Measurements from ENCODE around the gene CTSE. TPM values are rescaled to one million over a fixed set of nuclear protein-coding genes. Genes with fewer than 3 reads are reported as not detected.

Gene CTSE
- total RNA-seq, 1 donor from 2014 or later: 0.52 TPM

DNA sequence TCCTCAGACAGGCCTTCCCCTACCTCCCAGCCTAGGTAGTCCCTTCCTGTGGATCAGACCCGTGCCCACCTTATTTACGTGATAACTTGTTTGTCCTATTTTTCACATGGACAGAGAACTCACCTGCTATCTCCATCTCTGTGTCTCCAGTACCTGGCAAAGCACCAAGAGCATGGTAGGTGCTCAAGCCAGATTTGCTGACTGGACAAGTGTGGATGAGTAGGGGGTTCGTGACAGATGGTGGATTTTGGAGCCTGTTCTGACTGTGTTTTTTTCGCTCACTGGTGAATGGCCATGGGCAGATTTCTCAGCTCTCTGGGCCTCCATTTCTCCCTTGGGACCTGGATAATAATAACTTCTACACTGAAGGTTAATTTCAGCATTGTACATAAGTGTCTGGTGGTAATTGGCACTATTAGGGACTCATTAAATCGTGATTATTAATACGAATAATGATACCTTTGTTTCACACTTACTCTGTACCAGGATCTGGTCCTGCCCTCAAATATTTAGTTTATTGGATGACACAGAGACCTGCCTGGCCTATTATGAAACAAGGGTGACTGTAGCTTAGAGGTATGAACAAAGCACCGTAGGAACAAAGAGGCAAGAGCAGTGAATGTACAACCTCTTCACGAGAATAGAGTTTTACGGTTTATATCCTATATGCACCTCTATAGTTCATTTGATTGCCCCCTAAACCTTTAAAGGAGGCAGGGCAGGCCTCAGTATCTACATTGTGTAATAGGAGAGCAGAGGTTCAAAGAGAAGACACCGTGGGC, 56.0 kb downstream of the CTSE start:
- no peaks in the 10 kb centered on the region for H3K9me3 ChIP-seq (ENCODE audit: control insufficient read depth in 3 of 3, low read length in 3 of 3)
- H3K4me3 ChIP-seq (ENCODE audit: low read length in 3 of 3): no peak overlapping the region
- no peak overlapping the region for H3K27ac ChIP-seq (ENCODE audit: low read depth, low read length)
- no peaks in the 10 kb centered on the region for H3K36me3 ChIP-seq (ENCODE audit: control insufficient read depth in 3 of 3, insufficient read depth in 3 of 3, low read length in 3 of 3)
- H3K4me1 ChIP-seq (ENCODE audit: control insufficient read depth in 3 of 3, insufficient read depth in 3 of 3, low read length in 3 of 3): peaks cover 11 to 33% (median 19%) of the 10 kb centered on the region in 3 donors
- no peak overlapping the region for H3K9ac ChIP-seq (ENCODE audit: low read depth in 1 of 3, low read length in 3 of 3)
- peaks cover 0 to under 1% (median 0%) of the 10 kb centered on the region in 3 donors for H3K27me3 ChIP-seq (ENCODE audit: control insufficient read depth in 3 of 3, insufficient read depth in 3 of 3, low read length in 3 of 3)

DNA sequence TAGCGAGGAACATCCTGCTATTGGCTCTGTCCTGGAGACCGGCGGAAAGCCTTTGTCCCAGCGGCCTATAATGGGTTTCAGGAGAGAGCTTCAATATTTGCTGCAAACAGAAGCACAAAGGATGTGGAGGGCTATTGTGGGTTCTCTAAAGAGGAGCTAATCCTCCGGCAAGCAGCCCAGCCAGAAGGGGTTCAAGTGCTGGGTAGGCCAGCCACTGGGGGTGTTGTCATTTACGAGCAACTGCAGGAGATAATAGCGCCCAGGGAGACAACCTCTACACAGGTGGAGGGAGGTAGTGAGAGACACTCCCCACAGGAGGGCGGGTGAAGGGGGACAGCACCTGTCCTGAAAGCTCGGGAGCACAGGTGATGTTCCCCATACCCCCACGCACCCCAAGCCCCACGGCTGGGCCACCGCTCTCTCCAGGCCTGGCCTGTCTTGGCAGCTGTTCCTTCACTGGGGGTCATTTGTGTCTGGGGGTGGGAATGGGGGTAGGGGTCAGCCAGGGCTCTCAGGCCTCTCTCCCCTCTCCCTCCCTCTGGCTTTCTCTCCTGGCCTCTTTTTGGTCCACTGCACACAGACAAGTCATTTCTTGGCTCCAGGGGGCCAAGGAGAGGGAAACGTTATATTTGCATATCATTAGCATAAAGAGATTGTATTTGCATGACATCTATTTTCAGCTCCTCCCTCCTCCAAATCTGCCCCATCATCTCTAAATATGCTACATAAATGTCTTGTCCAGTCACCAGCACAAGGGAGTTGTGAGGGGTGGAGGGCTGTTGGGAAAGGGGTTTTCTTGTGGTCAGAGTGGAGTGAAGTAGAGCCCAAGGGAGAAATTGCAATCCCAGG, 58.4 kb downstream of the CTSE start:
- H3K9ac ChIP-seq (ENCODE audit: low read depth in 1 of 3, low read length in 3 of 3): no peak overlapping the region
- H3K27me3 ChIP-seq (ENCODE audit: control insufficient read depth in 3 of 3, insufficient read depth in 3 of 3, low read length in 3 of 3): peaks cover 0 to 3% (median 0%) of the 10 kb centered on the region in 3 donors
- no peaks in the 10 kb centered on the region for H3K9me3 ChIP-seq (ENCODE audit: control insufficient read depth in 3 of 3, low read length in 3 of 3)
- no peak overlapping the region for H3K27ac ChIP-seq (ENCODE audit: low read depth, low read length)
- no peak overlapping the region for H3K4me3 ChIP-seq (ENCODE audit: low read length in 3 of 3)
- H3K36me3 ChIP-seq (ENCODE audit: control insufficient read depth in 3 of 3, insufficient read depth in 3 of 3, low read length in 3 of 3): no peaks in the 10 kb centered on the region
- H3K4me1 ChIP-seq (ENCODE audit: control insufficient read depth in 3 of 3, insufficient read depth in 3 of 3, low read length in 3 of 3): peaks cover 17 to 30% (median 20%) of the 10 kb centered on the region in 3 donors

DNA sequence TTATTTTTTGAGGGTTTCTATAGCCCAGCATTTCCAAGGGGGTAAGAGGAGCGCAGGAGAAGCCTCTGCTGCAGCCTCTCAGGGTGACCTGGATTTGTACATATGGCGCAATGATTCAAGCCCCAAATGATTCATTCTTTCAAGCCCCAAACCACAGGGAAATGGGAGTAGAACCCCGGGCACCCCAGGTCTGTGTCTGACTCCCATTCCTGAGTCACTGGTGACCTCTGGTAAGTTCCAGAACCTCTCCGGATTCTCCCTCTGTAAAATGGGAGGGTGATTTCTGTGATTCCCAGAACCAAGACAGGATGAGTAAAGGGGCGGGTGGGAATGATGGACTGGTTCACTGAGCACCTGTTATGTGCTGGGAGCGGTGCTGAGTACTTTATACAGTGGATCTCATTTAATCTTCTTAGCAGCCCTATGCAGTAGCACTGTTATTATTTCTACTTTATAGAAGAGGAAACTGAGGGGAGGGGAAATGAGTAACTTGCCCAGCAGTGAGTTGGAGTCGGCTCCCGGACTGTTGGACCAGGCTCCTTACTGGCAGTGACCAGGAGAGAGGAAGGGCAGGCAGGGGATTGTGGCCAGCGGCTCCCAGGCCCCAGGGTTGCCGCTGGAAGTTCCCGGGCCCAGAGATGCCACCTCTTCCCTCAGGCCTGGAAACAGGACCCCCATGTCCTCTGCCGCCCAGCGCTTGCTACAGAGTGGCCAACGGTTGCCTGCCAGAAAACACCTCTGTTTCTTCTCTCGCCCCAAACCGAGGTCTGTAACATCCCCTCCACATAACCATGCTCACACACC, 60.1 kb downstream of the CTSE start:
- Histone ChIP-seq H3K9me3 (ENCODE audit: control insufficient read depth in 3 of 3, low read length in 3 of 3) (no peaks in the 10 kb centered on the region), H3K27ac (ENCODE audit: low read depth, low read length) (no peak overlapping the region), H3K4me1 (ENCODE audit: control insufficient read depth in 3 of 3, insufficient read depth in 3 of 3, low read length in 3 of 3) (peaks cover 17 to 29% (median 20%) of the 10 kb centered on the region in 3 donors), H3K36me3 (ENCODE audit: control insufficient read depth in 3 of 3, insufficient read depth in 3 of 3, low read length in 3 of 3) (no peaks in the 10 kb centered on the region), H3K27me3 (ENCODE audit: control insufficient read depth in 3 of 3, insufficient read depth in 3 of 3, low read length in 3 of 3) (peaks cover 0 to 3% (median 2%) of the 10 kb centered on the region in 3 donors), H3K9ac (ENCODE audit: low read depth in 1 of 3, low read length in 3 of 3) (peak overlapping the region in 1 of 3 donors; percentile 60), H3K4me3 (ENCODE audit: low read length in 3 of 3) (no peak overlapping the region)

- Histone ChIP-seq H3K4me3 (ENCODE audit: low read length in 3 of 3) (peak overlapping the region in 1 of 3 donors; percentile 45), H3K9ac (ENCODE audit: low read depth in 1 of 3, low read length in 3 of 3) (peak overlapping the region in 1 of 3 donors; percentile 60), H3K27ac (ENCODE audit: low read depth, low read length) (no peak overlapping the region), H3K9me3 (ENCODE audit: control insufficient read depth in 3 of 3, low read length in 3 of 3) (no peaks in the 10 kb centered on the region), H3K27me3 (ENCODE audit: control insufficient read depth in 3 of 3, insufficient read depth in 3 of 3, low read length in 3 of 3) (peaks cover 0 to 3% (median 2%) of the 10 kb centered on the region in 3 donors), H3K4me1 (ENCODE audit: control insufficient read depth in 3 of 3, insufficient read depth in 3 of 3, low read length in 3 of 3) (peaks cover 17 to 29% (median 20%) of the 10 kb centered on the region in 3 donors), H3K36me3 (ENCODE audit: control insufficient read depth in 3 of 3, insufficient read depth in 3 of 3, low read length in 3 of 3) (no peaks in the 10 kb centered on the region)
These were observed 60.9 kb downstream of the CTSE start for GRCh38 chr1:205962821-205963221.

- Histone ChIP-seq H3K9me3 (ENCODE audit: control insufficient read depth in 3 of 3, low read length in 3 of 3) (no peaks in the 10 kb centered on the region), H3K27me3 (ENCODE audit: control insufficient read depth in 3 of 3, insufficient read depth in 3 of 3, low read length in 3 of 3) (peaks cover 0 to 3% (median 2%) of the 10 kb centered on the region in 3 donors), H3K4me3 (ENCODE audit: low read length in 3 of 3) (peak overlapping the region in 1 of 3 donors; percentile 45), H3K4me1 (ENCODE audit: control insufficient read depth in 3 of 3, insufficient read depth in 3 of 3, low read length in 3 of 3) (peaks cover 17 to 29% (median 20%) of the 10 kb centered on the region in 3 donors), H3K36me3 (ENCODE audit: control insufficient read depth in 3 of 3, insufficient read depth in 3 of 3, low read length in 3 of 3) (no peaks in the 10 kb centered on the region), H3K27ac (ENCODE audit: low read depth, low read length) (no peak overlapping the region), H3K9ac (ENCODE audit: low read depth in 1 of 3, low read length in 3 of 3) (peak overlapping the region in 1 of 3 donors; percentile 60)
These were observed 61.5 kb downstream of the CTSE start for GRCh38 chr1:205961991-205962820.

- no peak overlapping the region for H3K9ac ChIP-seq (ENCODE audit: low read depth in 1 of 3, low read length in 3 of 3)
- H3K27me3 ChIP-seq (ENCODE audit: control insufficient read depth in 3 of 3, insufficient read depth in 3 of 3, low read length in 3 of 3): peaks cover 0 to 3% (median 2%) of the 10 kb centered on the region in 3 donors
- H3K9me3 ChIP-seq (ENCODE audit: control insufficient read depth in 3 of 3, low read length in 3 of 3): no peaks in the 10 kb centered on the region
- no peak overlapping the region for H3K4me3 ChIP-seq (ENCODE audit: low read length in 3 of 3)
- H3K27ac ChIP-seq (ENCODE audit: low read depth, low read length): no peak overlapping the region
- no peaks in the 10 kb centered on the region for H3K36me3 ChIP-seq (ENCODE audit: control insufficient read depth in 3 of 3, insufficient read depth in 3 of 3, low read length in 3 of 3)
- H3K4me1 ChIP-seq (ENCODE audit: control insufficient read depth in 3 of 3, insufficient read depth in 3 of 3, low read length in 3 of 3): peaks cover 17 to 29% (median 20%) of the 10 kb centered on the region in 3 donors
These were observed 62.3 kb downstream of the CTSE start for GRCh38 chr1:205961405-205961804.

DNA sequence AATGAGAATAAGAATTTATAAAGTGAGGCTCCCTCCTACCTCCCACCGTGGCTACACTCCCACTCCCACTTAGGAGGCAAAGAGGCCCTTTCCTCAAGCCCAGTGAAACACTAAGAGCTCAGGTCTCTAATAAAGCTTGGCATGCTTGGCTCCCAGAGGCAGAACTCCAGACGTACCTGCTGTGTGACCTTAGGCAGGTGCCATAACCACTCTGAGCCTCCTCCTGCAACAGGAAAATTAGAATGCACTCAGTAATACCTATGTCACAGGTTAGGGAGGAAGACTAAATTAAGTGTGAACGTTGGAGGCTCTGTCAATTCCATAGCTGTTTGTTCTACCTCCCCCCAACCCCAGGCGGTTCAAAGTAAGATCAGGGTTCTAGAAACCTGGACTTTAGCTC, 63.9 kb downstream of the CTSE start:
- Histone ChIP-seq H3K4me3 (ENCODE audit: low read length in 3 of 3) (no peak overlapping the region), H3K27ac (ENCODE audit: low read depth, low read length) (no peak overlapping the region), H3K9me3 (ENCODE audit: control insufficient read depth in 3 of 3, low read length in 3 of 3) (no peaks in the 10 kb centered on the region), H3K9ac (ENCODE audit: low read depth in 1 of 3, low read length in 3 of 3) (no peak overlapping the region), H3K27me3 (ENCODE audit: control insufficient read depth in 3 of 3, insufficient read depth in 3 of 3, low read length in 3 of 3) (peaks cover 0 to 3% (median 2%) of the 10 kb centered on the region in 3 donors), H3K36me3 (ENCODE audit: control insufficient read depth in 3 of 3, insufficient read depth in 3 of 3, low read length in 3 of 3) (no peaks in the 10 kb centered on the region), H3K4me1 (ENCODE audit: control insufficient read depth in 3 of 3, insufficient read depth in 3 of 3, low read length in 3 of 3) (peaks cover 17 to 29% (median 20%) of the 10 kb centered on the region in 3 donors)
